HepG2 (cell line): Measurements from ENCODE around the gene LTB4R. TPM values are rescaled to one million over a fixed set of nuclear protein-coding genes. Genes with fewer than 3 reads are reported as not detected.

Source experiments
- E2F2 ChIP-seq: sonication (generic); formaldehyde crosslinking; IDR thresholded peaks from 2 replicates; pipeline ENCODE4 v1.4.0; 2020; ENCODE audit warnings: missing genetic modification reagents, borderline replicate concordance
- EED ChIP-seq: sonication (generic); formaldehyde crosslinking; IDR thresholded peaks from 2 replicates; pipeline ENCODE4 v1.5.0; 2020; ENCODE audit warnings: mild to moderate bottlenecking, missing genetic modification reagents
- ERF ChIP-seq: IDR thresholded peaks from 2 replicates; pipeline ENCODE4 v1.6.1; 2018; ENCODE audit warnings: missing biosample characterization, missing genetic modification reagents
- IKZF4 ChIP-seq: sonication (generic); formaldehyde crosslinking; IDR thresholded peaks from 2 replicates; pipeline ENCODE4 v1.5.1; 2020; ENCODE audit warnings: borderline replicate concordance, mild to moderate bottlenecking, low read depth, missing genetic modification reagents; ENCODE audit errors: not compliant biosample characterization
- MEF2D ChIP-seq: sonication (generic); formaldehyde crosslinking; IDR thresholded peaks from 2 replicates; pipeline ENCODE4 v1.5.1; 2020; ENCODE audit warnings: mild to moderate bottlenecking, missing genetic modification reagents
- SIN3A ChIP-seq: IDR thresholded peaks from 2 replicates; pipeline ENCODE4 v1.6.1; 2011; ENCODE audit warnings: low read depth, mild to moderate bottlenecking, control low read depth, low read length, borderline replicate concordance
- ZFY ChIP-seq: sonication (generic); formaldehyde crosslinking; IDR thresholded peaks from 2 replicates; pipeline ENCODE4 v1.4.0; 2020; ENCODE audit warnings: missing genetic modification reagents
- ZNF205 ChIP-seq: IDR thresholded peaks from 2 replicates; pipeline ENCODE4 v1.6.1; 2018; ENCODE audit warnings: missing biosample characterization, missing genetic modification reagents
- ZNF549 ChIP-seq: sonication (generic); formaldehyde crosslinking; IDR thresholded peaks from 2 replicates; pipeline ENCODE4 v1.5.0; 2020; ENCODE audit warnings: missing genetic modification reagents
- ZNF563 ChIP-seq: sonication (generic); formaldehyde crosslinking; IDR thresholded peaks from 2 replicates; pipeline ENCODE4 v1.8.0; 2022; ENCODE audit warnings: mild to moderate bottlenecking, moderate library complexity, missing genetic modification reagents
- ZNF589 ChIP-seq: sonication (generic); formaldehyde crosslinking; conservative IDR thresholded peaks from 2 replicates; pipeline ENCODE4 v1.8.0; 2022; ENCODE audit warnings: mild to moderate bottlenecking, moderate library complexity, missing genetic modification reagents
- polyA plus RNA-seq, 8 experiments: library from polyadenylated mRNA; depleted of rRNA in 3 of 8; stranded (reverse) in 7 of 8; unstranded in 1 of 8; fragments of >200 nt; fragmentation: Illumina TruSeq in 4 of 8; extraction: Trizol in 4 of 8; gene quantifications; 2 replicates each; pipeline versions ENCODE4 v1.2.1 to v1.2.3, GENCODE V29; 2011 to 2016; ENCODE audit warnings: low read depth in 4 of 8, missing spikeins in 1 of 8, mixed read lengths in 1 of 8; ENCODE audit not compliant: insufficient read depth in 1 of 8
- total RNA-seq, 5 experiments: library from RNA; depleted of rRNA; stranded (reverse); fragments of >200 nt; fragmentation: Illumina TruSeq; extraction: Trizol; gene quantifications; 2 replicates each; pipeline ENCODE4 v1.2.3, GENCODE V29; 2016; ENCODE audit warnings: low read depth in 1 of 5
- TF ChIP-seq, protein P1 (sequence below): sonication (generic); formaldehyde crosslinking; IDR thresholded peaks from 2 replicates; pipeline ENCODE4 v1.5.1; 2020; ENCODE audit warnings: mild to moderate bottlenecking, missing genetic modification reagents, borderline replicate concordance
- TF ChIP-seq, protein P2 (sequence below): sonication (generic); formaldehyde crosslinking; IDR thresholded peaks from 2 replicates; pipeline ENCODE4 v1.5.1; 2020; ENCODE audit warnings: mild to moderate bottlenecking, missing genetic modification reagents, moderate library complexity
- TF ChIP-seq, protein P3 (sequence below): sonication (generic); formaldehyde crosslinking; IDR thresholded peaks from 2 replicates; pipeline ENCODE4 v1.9.0; 2021; ENCODE audit warnings: missing genetic modification reagents, mild to moderate bottlenecking, borderline replicate concordance
- TF ChIP-seq, protein P4 (sequence below): sonication (generic); formaldehyde crosslinking; IDR thresholded peaks from 2 replicates; pipeline ENCODE4 v1.5.0; 2020; ENCODE audit warnings: missing genetic modification reagents, mild to moderate bottlenecking, borderline replicate concordance
- TF ChIP-seq, protein P5 (sequence below): sonication (generic); formaldehyde crosslinking; conservative IDR thresholded peaks from 2 replicates; pipeline ENCODE4 v1.8.0; 2022; ENCODE audit warnings: missing genetic modification reagents

LTB4R gene
- total and polyA plus RNA-seq, 2 of the 13 experiments (the other 11 are each of a cell fraction or from before 2014, with no cell fraction given): 3.2 to 8.2 TPM

DNA sequence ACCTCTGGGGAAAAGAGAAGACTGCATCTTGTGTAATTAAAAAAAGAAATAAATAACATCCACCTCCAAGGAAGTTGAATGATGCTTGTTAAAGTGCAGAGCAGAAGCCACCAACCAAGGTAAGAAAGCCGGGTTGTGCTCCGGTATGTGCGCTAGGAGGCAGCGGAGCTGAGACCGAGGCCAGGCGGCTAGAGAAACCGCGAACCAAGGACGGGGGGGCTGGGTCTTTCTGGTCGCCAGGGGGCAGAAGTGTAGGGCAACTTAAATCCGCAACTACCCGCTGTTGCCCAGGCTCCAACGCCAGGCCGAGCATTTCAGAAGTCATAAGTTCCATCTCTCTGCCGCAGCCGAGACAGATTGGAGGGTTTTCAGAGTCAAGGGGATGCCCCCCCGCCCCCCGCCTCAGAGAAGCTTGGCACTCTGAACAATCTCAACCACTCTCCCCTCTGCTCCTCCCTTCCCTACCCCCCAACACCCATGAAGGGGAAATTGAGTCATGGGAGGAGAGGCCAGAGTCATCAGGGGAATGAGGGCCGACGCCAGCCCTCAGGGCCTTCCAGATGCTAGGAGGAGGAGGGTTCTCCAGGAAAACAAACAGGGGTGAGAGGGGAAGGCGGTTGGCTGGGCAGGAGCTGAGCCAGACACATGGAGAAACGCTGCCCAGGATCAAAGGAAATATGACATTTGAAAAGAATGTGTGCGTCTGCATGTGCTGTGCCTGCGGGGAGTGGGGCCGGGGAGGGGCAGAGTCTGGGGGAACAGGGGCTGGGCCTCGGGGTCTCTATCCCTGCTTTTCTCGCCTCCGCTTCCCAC, 54.5 kb downstream of the LTB4R start (continued):
- no peak for TF ChIP-seq E2F2 (CRISPR knock-in tag)
- no peak for TF ChIP-seq ZNF549 (CRISPR knock-in tag)
- TF ChIP-seq SIN3A: no peak
- peak; percentile 98 for TF ChIP-seq ERF
- TF ChIP-seq, protein P1, sequence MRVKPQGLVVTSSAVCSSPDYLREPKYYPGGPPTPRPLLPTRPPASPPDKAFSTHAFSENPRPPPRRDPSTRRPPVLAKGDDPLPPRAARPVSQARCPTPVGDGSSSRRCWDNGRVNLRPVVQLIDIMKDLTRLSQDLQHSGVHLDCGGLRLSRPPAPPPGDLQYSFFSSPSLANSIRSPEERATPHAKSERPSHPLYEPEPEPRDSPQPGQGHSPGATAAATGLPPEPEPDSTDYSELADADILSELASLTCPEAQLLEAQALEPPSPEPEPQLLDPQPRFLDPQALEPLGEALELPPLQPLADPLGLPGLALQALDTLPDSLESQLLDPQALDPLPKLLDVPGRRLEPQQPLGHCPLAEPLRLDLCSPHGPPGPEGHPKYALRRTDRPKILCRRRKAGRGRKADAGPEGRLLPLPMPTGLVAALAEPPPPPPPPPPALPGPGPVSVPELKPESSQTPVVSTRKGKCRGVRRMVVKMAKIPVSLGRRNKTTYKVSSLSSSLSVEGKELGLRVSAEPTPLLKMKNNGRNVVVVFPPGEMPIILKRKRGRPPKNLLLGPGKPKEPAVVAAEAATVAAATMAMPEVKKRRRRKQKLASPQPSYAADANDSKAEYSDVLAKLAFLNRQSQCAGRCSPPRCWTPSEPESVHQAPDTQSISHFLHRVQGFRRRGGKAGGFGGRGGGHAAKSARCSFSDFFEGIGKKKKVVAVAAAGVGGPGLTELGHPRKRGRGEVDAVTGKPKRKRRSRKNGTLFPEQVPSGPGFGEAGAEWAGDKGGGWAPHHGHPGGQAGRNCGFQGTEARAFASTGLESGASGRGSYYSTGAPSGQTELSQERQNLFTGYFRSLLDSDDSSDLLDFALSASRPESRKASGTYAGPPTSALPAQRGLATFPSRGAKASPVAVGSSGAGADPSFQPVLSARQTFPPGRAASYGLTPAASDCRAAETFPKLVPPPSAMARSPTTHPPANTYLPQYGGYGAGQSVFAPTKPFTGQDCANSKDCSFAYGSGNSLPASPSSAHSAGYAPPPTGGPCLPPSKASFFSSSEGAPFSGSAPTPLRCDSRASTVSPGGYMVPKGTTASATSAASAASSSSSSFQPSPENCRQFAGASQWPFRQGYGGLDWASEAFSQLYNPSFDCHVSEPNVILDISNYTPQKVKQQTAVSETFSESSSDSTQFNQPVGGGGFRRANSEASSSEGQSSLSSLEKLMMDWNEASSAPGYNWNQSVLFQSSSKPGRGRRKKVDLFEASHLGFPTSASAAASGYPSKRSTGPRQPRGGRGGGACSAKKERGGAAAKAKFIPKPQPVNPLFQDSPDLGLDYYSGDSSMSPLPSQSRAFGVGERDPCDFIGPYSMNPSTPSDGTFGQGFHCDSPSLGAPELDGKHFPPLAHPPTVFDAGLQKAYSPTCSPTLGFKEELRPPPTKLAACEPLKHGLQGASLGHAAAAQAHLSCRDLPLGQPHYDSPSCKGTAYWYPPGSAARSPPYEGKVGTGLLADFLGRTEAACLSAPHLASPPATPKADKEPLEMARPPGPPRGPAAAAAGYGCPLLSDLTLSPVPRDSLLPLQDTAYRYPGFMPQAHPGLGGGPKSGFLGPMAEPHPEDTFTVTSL (CRISPR knock-in tag): no peak; the same call in 1 of the 2 replicates
- TF ChIP-seq, protein P2, sequence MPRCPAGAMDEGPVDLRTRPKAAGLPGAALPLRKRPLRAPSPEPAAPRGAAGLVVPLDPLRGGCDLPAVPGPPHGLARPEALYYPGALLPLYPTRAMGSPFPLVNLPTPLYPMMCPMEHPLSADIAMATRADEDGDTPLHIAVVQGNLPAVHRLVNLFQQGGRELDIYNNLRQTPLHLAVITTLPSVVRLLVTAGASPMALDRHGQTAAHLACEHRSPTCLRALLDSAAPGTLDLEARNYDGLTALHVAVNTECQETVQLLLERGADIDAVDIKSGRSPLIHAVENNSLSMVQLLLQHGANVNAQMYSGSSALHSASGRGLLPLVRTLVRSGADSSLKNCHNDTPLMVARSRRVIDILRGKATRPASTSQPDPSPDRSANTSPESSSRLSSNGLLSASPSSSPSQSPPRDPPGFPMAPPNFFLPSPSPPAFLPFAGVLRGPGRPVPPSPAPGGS (CRISPR knock-in tag): peak; percentile 87
- TF ChIP-seq ZNF205 (CRISPR knock-in tag): peak; percentile 91; the same call in 1 of the 2 replicates
- no peak for TF ChIP-seq ZNF589 (CRISPR knock-in tag)
- TF ChIP-seq EED (CRISPR knock-in tag): no peak
- no peak; the same call in 1 of the 2 replicates for TF ChIP-seq ZNF563 (CRISPR knock-in tag)
- 0 out of 2 replicates have a peak, but pooled peaks have one; percentile 18 for TF ChIP-seq MEF2D (CRISPR knock-in tag)
- TF ChIP-seq, protein P3, sequence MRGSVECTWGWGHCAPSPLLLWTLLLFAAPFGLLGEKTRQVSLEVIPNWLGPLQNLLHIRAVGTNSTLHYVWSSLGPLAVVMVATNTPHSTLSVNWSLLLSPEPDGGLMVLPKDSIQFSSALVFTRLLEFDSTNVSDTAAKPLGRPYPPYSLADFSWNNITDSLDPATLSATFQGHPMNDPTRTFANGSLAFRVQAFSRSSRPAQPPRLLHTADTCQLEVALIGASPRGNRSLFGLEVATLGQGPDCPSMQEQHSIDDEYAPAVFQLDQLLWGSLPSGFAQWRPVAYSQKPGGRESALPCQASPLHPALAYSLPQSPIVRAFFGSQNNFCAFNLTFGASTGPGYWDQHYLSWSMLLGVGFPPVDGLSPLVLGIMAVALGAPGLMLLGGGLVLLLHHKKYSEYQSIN (CRISPR knock-in tag): no peak
- TF ChIP-seq, protein P4, sequence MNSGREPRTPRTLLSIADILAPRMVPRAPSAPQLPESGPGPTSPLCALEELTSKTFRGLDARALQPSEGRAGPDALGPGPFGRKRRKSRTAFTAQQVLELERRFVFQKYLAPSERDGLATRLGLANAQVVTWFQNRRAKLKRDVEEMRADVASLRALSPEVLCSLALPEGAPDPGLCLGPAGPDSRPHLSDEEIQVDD (CRISPR knock-in tag): no peak; the same call in 1 of the 2 replicates
- TF ChIP-seq, protein P5, sequence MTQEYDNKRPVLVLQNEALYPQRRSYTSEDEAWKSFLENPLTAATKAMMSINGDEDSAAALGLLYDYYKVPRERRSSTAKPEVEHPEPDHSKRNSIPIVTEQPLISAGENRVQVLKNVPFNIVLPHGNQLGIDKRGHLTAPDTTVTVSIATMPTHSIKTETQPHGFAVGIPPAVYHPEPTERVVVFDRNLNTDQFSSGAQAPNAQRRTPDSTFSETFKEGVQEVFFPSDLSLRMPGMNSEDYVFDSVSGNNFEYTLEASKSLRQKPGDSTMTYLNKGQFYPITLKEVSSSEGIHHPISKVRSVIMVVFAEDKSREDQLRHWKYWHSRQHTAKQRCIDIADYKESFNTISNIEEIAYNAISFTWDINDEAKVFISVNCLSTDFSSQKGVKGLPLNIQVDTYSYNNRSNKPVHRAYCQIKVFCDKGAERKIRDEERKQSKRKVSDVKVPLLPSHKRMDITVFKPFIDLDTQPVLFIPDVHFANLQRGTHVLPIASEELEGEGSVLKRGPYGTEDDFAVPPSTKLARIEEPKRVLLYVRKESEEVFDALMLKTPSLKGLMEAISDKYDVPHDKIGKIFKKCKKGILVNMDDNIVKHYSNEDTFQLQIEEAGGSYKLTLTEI: no peak
- peak; percentile 72 for TF ChIP-seq ZFY (CRISPR knock-in tag)
- peak; percentile 72 for TF ChIP-seq IKZF4
